HG03520 (cell line): ENCODE data around the gene TCEANC.

Source experiments
- ATAC-seq: cut with Tn5 transposase; IDR thresholded peaks from one replicate; pipeline ENCODE4 v1.9.1; 2021; ENCODE audit warnings: mild to moderate bottlenecking, moderate library complexity; ENCODE audit not compliant: unreplicated experiment

TCEANC gene

DNA sequence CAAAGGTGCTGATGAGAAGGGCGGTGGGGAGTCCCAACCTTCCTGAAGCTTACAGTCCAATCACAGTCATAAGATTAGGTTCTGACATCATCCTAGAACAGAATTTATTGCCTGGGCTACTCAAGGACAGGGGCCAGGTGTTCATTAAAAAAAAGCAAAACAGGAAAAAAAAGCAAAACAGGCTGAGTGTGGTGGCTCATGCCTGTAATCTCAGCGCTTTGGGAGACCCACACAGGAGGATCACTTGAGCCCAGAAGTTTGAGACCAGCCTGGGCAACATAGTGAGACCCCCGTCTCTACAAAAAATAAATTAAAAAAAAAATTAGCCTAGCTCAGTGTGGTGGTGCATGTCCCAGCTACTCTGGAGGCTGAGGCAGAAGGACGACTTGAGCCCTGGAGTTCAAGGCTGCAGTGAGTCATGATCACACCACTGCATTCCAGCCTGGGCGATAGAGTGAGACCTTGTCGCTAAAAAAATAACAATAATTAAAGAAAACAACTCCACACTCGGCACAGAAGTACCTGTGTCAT is 39.0 kb downstream of the TCEANC start:
- no peak for ATAC-seq

DNA sequence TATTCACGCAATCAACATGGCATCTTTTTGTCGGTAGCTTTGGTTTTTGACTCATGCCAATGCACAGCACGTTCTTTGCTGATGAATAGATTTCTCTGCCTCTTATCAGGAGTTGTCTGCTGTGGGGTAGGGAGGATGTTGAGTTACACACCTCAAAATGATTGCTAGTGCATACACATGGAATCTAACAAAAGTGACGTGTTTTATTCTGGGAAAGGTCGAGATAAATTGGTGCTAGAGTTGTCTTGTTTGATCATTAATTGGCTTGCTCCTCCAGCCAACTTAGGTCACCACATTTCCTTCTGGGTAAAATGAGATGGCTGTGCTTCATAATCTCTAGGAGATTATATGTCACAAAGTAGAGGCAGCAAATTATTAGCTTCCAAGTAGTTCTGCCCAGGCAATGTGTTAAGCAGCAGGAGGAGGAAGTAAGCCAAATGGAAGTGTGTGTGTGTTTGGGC is 39.9 kb downstream of the TCEANC start:
- ATAC-seq: no peak

DNA sequence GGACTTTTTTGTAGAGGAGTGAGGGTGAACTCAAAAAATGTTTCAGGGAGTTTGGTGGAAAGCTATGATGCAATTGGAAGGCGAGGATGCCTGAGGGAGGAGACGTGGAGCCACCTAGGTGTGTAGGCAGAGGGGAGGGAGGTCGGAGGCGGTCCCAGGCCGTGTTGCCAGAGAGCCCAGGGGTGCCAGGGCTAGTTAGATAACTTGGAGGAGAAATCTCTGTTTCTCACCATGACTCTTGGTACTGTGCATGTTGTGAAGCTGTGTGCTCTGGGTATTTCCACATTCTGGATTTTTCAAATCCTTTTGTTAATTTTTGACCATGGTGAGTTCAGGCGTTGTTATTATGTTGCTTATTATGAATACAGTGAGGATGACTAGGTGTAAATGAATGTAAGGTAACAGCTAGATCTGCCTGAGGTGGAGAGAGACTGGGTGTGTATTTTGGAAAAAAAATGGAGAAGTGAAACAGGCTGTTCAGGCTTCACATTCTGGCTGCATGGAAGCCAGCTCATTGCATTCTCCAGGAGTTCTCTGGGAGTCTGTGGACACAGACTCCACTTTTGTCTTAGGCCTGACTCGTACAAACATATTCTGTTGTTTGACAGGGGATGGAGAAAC is 40.5 kb downstream of the TCEANC start:
- no peak for ATAC-seq

DNA sequence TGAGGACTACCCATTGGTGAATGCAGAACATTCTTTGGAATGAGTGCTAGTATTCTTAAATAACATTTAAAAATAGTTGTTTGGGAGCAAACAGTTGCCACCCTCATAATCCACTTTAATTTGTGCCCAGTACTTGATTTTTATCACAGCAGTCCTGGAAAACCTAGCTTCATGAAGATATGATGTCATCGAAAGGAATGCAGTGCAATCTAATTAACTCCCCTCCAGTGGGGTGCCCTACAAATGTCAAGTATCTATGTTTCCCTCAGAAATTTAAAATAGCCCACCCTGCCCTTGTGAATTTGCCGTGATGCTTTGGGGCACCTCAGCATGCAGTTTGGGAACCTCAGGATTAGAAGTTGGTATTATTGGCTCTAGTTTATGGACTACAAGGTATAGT is 41.4 kb downstream of the TCEANC start:
- no peak for ATAC-seq

DNA sequence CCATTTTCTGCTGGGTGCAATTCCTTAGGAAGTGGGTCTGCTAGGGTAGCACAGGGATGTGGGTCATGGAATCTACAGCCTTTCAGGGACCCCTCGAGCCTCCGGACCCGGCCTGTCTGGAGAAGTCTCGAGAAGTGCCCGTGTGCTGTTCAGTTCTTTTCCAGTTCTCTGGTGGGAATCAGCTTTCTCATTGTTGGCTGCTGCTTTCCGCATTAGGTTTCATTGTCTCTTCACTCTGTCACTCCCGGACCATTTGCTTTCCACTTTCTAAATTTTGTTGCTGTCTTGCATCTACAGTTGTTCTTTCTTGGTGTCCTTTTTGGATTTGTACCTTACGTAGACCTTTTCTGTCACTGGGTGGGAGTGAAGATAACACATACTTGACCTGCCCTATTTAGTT is 42.0 kb downstream of the TCEANC start:
- no peak for ATAC-seq

DNA sequence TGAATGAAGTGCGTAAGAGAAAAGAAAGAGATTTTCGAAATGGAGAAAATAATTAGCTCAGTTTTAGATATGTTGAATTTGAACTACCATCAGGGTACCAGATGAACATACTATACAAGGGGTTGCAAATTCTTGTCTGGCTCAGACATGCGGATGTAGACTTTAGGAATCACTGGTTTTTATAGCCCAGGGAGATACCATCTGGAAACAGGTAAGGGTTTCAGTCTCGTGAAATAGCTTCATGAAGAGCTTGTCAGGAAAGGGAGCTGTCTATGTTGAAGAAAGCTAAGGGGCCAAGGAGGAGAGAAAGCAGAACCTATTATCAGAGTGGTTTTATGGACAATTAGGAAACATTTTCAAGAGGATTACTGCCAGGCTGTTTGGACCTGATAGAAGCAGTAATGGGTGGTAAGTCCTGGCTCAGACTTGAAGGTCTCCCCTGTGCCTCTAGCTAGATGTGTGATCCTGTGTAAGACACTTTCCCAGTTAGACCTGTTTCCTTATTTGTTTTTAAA is 42.7 kb downstream of the TCEANC start:
- no peak for ATAC-seq

DNA sequence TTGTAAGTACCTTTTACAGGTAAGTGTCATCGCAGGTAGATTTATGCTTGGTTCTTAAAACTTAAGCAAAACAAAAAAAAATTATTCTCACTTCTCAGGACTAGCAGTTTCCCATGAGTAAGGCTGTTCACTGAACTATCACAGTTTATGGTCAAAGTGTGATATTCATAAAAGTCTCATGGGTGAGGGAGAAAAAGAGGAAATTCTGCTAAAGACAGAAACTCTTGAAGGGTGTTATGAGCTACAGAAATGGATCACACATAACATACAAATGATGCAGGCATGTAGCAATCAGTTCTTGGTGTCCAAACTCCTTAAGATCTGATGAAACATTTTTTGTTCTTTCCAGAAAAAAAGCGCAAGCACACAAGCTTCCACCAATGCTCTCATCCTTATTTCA is 44.5 kb downstream of the TCEANC start:
- no peak for ATAC-seq

DNA sequence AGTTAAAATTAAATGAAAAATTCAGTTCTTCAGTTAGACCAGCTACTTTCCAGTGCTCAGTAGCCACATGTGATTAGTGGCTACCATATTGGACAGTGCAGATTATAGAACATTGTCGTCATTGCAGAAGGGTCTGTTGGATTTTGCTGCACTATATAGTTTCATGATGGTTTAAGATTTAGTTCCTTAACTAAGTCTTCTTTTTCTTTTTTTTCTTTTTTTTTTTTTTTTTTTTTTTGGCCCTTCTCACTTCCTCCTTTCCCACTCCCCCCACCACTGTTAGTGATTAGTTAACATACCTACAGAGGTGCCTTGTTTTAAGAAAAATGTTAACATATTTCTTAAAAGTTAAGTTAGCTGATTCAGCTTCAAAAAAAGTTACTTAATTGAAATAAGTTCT is 45.0 kb downstream of the TCEANC start:
- ATAC-seq: no peak

DNA sequence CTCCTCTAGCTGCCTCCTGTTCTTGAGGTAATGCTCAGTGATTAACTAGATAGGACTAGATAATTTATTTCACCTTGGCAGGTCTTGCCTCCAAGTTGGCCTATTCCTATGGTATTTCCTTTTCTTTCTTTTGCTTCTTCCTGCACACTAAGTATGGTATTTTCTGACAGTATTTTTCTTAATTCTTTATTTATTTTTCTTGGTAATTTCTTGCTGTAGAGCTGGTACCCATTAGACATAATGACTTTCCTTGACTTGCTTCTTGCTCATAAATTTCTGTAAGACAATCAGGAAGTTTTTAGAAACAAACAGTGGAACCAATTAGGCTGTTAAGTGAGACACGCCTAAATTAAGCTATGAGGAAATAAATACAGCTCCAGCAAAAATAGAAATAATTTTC is 45.5 kb downstream of the TCEANC start:
- ATAC-seq: no peak

DNA sequence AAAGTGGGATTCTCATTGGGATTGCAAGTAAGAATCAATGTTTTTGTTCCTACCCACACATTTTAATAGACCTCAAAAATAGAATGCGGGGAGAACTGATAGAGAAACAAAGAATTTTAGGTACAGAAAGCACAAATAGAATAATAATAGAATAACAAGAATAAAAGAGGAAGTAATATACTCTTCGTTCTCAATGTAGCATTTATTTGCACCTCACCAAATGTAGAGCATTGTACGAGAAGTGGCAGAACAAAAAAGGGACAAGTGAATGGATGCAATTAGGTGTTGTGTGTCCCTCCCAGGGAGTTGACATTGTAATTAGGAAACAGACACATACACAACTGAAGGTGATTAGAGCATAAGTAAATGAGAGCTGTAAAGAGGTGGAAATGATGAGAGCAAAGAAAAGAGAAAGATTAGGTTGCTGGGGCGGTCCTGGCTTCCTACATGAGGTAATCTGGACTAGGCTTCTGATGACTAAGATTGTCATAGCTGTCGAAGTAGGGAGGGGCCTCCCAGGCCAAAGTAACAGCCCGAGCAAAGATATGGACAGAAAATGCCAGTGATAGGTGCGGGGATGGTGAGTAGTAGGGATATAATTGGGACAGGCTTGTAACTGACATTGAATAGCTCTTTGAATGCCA is 46.4 kb downstream of the TCEANC start:
- peak; percentile 66 for ATAC-seq

DNA sequence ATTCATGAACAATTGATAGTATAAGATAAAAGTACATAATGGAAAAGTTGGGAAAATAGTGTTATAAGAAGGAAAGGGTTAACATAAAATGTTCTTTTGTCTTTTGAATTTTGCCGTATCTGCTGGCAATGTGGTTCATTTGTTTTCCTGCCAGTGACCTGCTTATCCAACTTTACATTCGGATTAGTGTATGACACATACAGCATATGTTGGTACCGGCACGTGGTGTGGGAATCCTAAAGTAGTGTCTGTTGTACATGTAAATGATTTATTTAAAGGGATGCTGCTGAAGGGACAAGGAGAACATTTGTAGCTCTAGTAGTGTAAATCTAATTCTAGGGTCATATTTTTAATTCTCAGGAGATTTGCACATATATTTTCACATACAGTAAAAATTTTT is 47.4 kb downstream of the TCEANC start:
- no peak for ATAC-seq

DNA sequence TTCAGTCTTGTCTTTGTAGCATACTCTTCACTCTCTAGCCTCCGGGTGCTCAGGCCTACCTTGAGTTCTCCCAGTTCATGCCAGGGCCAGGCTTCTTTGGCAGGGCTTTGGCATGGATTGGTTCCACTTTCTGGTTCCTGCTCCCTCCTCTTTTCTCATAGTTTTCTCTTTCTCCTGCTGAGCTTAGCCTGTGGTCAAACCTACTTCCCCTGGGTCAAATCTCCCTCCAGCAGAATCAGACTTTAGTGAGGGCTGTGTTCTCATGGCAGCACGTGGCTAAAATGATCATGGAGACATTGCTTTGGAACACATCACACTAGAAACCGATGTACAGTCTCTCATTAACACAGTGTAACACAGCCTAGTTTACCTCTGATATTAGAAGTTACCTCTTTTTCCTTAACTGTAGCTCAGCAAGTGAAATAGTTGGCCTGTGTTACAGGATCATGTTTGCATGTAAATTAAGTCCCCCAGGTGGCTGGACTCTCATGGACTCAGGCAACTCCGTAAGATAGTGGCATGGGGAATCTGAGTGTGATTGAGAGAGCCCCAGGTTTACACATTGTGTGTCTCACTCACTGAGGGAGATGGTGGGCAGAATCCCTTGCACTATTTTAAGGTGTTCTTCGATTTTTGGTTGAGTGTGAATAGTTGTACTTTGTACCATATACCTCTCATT is 49.3 kb downstream of the TCEANC start:
- no peak for ATAC-seq

DNA sequence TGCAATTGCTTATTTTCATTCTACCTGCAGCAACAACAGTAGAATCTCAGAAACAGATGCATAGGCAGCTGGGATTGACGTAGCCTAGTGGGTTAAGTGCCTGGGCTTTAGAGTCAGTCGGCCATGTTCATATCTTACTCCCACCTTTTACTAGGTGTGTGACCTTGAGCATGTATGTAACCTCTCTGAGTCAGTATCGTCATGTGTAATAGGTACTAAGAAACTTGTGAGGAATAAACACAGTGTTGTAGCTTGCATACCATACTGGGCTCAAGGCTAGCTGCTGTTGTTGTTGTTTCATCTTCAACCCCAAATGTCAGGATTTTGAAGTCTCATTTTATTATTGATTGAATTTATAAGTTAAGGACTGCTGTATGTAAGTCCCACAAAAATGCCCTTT is 50.2 kb downstream of the TCEANC start:
- no peak for ATAC-seq

DNA sequence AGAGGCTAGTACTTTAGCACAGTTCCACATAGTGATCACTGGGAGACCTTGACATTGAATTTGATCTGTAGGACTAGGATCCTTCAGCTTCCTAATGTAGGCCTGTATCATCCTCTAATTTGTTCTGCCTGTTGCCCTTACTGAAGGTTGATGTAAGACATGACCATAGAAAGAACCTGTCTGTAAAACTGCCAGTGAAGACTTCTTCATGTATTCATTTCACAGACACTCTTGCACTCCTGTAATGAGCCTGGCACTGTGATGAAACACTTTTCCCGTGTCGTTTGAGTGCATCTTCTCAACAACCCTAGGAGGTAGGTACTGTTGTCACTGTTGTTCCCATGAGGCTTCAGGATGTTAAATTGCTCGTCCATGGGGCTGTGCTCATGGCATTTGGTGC is 50.6 kb downstream of the TCEANC start:
- no peak for ATAC-seq

DNA sequence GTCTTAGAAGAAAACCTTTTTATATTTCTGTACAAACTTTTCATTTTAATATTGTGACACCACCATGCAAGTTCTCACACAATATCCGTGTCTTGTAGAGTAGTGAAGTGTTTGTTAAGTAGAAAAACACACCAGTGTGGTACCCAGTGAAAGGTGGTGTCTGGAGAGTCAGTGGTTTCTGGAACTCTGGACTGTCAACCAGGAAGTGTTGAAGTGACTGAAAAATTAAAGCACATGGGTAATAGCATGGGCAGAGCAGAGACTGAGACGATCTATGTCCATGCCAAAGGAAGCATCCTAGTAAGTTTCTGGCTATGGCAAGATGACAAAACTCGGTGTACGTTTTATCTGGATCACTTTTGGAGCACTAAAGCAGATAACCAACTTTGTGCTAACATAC is 58.2 kb downstream of the TCEANC start:
- ATAC-seq: no peak
